DMS 273 (cell line): ENCODE results near the gene SCLY.

Source experiments
- DNase-seq: peaks from one replicate; lab custom pipeline; 2025; ENCODE audit not compliant: unreplicated experiment; lab: John Stamatoyannopoulos, UW

SCLY gene

GRCh38 chr2:238137885-238138284 lies 77.1 kb downstream of the SCLY start:
- DNase-seq: no peak

GRCh38 chr2:238138331-238139195 lies 77.8 kb downstream of the SCLY start, which contains the start of gene KLHL30:
KLHL30 (plus strand) TSS chr2:238138668; CDS start chr2:238140755, 2,087 bp downstream.
- no peak for DNase-seq

- DNase-seq: no peak
Observed at GRCh38 chr2:238139196-238140039, 78.6 kb downstream of the SCLY start.

- DNase-seq: no peak
Observed at GRCh38 chr2:238140040-238140439, 79.2 kb downstream of the SCLY start.

GRCh38 chr2:238140721-238141540 lies 80.1 kb downstream of the SCLY start:
- no peak for DNase-seq

- peak; percentile 35 for DNase-seq
Observed at GRCh38 chr2:238141541-238142318, 80.9 kb downstream of the SCLY start.

GRCh38 chr2:238142382-238143205 lies 81.8 kb downstream of the SCLY start:
- peak; percentile 29 for DNase-seq

GRCh38 chr2:238143239-238143951 lies 82.6 kb downstream of the SCLY start:
- DNase-seq: peak; percentile 89

- DNase-seq: no peak
Observed at GRCh38 chr2:238144262-238144661, 83.5 kb downstream of the SCLY start.

GRCh38 chr2:238145046-238145445 lies 84.2 kb downstream of the SCLY start:
- no peak for DNase-seq

GRCh38 chr2:238145851-238146250 lies 85.0 kb downstream of the SCLY start:
- DNase-seq: no peak

- DNase-seq: no peak
Observed at GRCh38 chr2:238146884-238147544, 86.2 kb downstream of the SCLY start.

GRCh38 chr2:238148981-238149380 lies 88.2 kb downstream of the SCLY start:
- no peak for DNase-seq
